Heart right ventricle (tissue), 16 donors: ENCODE results near the gene ATP13A3. TPM values are rescaled to one million over a fixed set of nuclear protein-coding genes. Genes with fewer than 3 reads are reported as not detected.
"Not testable (repeated sequence)": the region's sequence is repeated elsewhere in the genome, so short reads cannot be mapped to it uniquely, and the experiment has no call there.

ENCODE experiments used
- ATAC-seq, 8 donors: fragments of 200-7000 bp; cut with Tn5 transposase; one replicate each; pipeline ENCODE4 v1.9.1; 2020; ENCODE audit warnings: mild to moderate bottlenecking in 8 of 8, moderate library complexity in 8 of 8, moderate number of reproducible peaks in 1 of 8
- DNase-seq, 2 donors: peaks; one replicate each; pipeline ENCODE4 v3.0.0-alpha.2; 2020
- H3K27ac ChIP-seq, 10 donors: fragments of 200-600 bp; sonication (generic) in 2 of 10; one replicate each; pipeline versions ENCODE4 v1.5.0 to v1.8.0; 2020 to 2022; ENCODE audit warnings: mild to moderate bottlenecking in 3 of 10
- H3K27me3 ChIP-seq, 7 donors: fragments of 200-600 bp; one replicate each; pipeline ENCODE4 v1.8.0; 2021 to 2022; ENCODE audit warnings: mild to moderate bottlenecking in 2 of 7
- H3K36me3 ChIP-seq, 9 donors: fragments of 200-600 bp; sonication (generic) in 1 of 9; one replicate each; pipeline versions ENCODE4 v1.5.0 to v1.8.0; 2020 to 2022; ENCODE audit warnings: mild to moderate bottlenecking in 2 of 9
- H3K4me1 ChIP-seq, 9 donors: fragments of 200-600 bp; sonication (generic) in 1 of 9; one replicate each; pipeline versions ENCODE4 v1.5.0 to v1.8.0; 2020 to 2022; ENCODE audit warnings: mild to moderate bottlenecking in 4 of 9
- H3K4me3 ChIP-seq, 10 donors: fragments of 200-600 bp; sonication (generic) in 2 of 10; one replicate each; pipeline versions ENCODE4 v1.5.0 to v1.8.0; 2020 to 2022; ENCODE audit warnings: mild to moderate bottlenecking in 7 of 10, moderate library complexity in 2 of 10
- H3K9me3 ChIP-seq, 11 donors: fragments of 200-600 bp in 10 of 11; sonication (generic) in 2 of 11; one replicate each; pipeline versions ENCODE4 v1.5.0 to v1.8.0; 2013 to 2022; ENCODE audit warnings: mild to moderate bottlenecking in 2 of 11, control low read depth in 1 of 11, moderate library complexity in 1 of 11
- WGBS, 2 donors: extraction: QIAGEN DNeasy Blood & Tissue Kit; methylation state at CpG; one replicate each; pipeline ENCODE4 v1.1.7; 2013; ENCODE audit warnings: inconsistent platforms in 1 of 2; 5-methylcytosine and 5-hydroxymethylcytosine counted together
- intact Hi-C, 10 donors: fragments of 100-400 bp; cut with DNase I; formaldehyde crosslinking; loops; one replicate each; pipeline versions ENCODE4 v1.11.1 to v1.14.2; 2022
- long read RNA-seq, 3 donors: library from polyadenylated mRNA; unstranded; transcript quantifications; one replicate each; pipeline ENCODE4 v2.0.0, GENCODE V29; 2020 to 2021
- polyA plus RNA-seq, 2 donors: library from polyadenylated mRNA; stranded (reverse); fragments of 200-250 nt; gene quantifications; one replicate each; pipeline ENCODE4 v1.2.3, GENCODE V29; 2013
- total RNA-seq, 10 donors: library from RNA; stranded (reverse); fragmentation: NEBNext Ultra II Directional in 3 of 10; extraction: Animal tissue kit (Norgen Biotek cat#: 25700) in 3 of 10; gene quantifications; one replicate each; pipeline versions ENCODE4 v1.2.1 to v1.2.4, GENCODE V29; 2021 to 2023
- TF ChIP-seq, protein P1 (sequence below), 9 donors: fragments of 200-600 bp; sonication (generic) in 2 of 9; IDR thresholded peaks; one replicate each; pipeline versions ENCODE4 v1.5.0 to v1.8.0; 2021 to 2022; ENCODE audit warnings: antibody characterized with exemption in 9 of 9, mild to moderate bottlenecking in 5 of 9, moderate library complexity in 1 of 9
- donor health status: Arrhythmogenic right ventricular cardiomyopathy.
- donor health status: ischemic (EF 13 %, LVEDD 7.1; RV severe dilation, severe dysfunction).
- donor health status: healthy with polysubstance abuse.
- donor health status: DM: no; HTN: yes; CAD: no.
- donor health status: DM: no; HTN: no; CAD: no.
- donor health status: ischemic (EF 25% LVEDD 6.9; RV normal size, moderate dysfunction).
- donor health status: ischemic (EF 25% LVEDD 5.7; RV mildly dilated, moderate dysfunction).
- donor health status: healthy.
- donor health status: DM: yes; HTN: yes; CAD: no.
- donor health status: Ischemic cardiomyopathy.
- donor health status: ischemic (EF 35%, LVEDD 5.7; RV mildly dilated, moderate dysfunction).
- donor health status: nonischemic (EF 11% LVEDD 7.7; RV severe dilation, severe dysfunction).
- donor health status: DM: yes; HTN: yes; CAD: no.
- donor health status: PGD.
- donor health status: ischemic (EF 29% LVEDD 5.4; RV normal size, mild dysfunction).
- donor health status: nonischemic (EF 23%, LVEDD 6.1; RV moderate dilation, normal function).

ATP13A3 gene
- total RNA-seq: 100 to 1,000 TPM in 5 of 10 donors, 10 to 100 TPM in 5; 60.3 to 195 (median 109) TPM
- polyA plus RNA-seq: 10 to 100 TPM; 31.0 to 45.9 TPM
- long read RNA-seq, donor 1, partial matches to known transcripts: 4 of 16 reads
- long read RNA-seq, donor 1, other reads (novel, unspliced or antisense): 12 of 16 reads
- long read RNA-seq, donor 2, full-length matches to known transcripts: 1 of 28 reads
- long read RNA-seq, donor 2, partial matches to known transcripts: 8 of 28 reads
- long read RNA-seq, donor 2, other reads (novel, unspliced or antisense): 19 of 28 reads
- long read RNA-seq, donor 3, partial matches to known transcripts: 8 of 15 reads
- long read RNA-seq, donor 3, other reads (novel, unspliced or antisense): 7 of 15 reads

DNA sequence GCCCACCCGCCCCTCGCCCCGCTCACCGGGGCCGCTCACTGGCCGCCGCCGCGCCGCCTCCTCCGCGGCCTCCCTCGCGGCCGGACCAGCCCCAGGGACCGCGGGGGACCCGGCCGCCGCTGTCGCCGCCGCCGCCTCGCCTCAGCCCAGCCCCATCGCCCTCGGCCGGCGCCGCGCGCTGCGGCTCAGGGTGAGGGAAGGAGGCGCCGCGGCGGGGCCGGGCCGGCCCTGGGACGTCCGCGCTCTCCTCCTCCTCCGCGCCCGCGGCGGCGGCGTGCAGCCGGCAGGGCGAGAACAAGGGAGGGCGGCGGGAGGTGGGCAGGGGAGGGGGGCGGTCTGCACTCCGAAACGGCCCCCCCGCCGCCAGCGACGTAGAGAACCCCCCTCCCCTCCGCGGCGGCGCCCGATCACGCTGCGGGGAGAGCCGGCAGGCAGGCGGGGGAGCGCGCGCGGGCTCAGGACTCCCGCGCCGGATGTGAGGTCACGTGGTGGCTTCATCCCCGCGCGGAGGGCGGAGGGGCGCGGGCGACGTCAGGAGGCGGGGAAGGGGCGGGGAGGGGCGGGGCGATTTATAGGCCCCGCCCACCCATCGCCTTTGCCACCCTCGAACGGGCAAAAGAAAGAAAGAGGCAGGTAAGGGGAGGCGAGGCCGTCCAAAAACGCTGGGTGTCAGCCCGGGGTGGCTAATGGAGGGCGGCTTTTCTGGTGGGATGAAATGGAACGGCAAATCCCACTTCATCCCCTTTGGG, at the start of gene ATP13A3:
Gene ATP13A3 (minus strand): TSS at position 463 of the 749 bp plus-strand sequence. CDS start 24,812 bp downstream, outside the sequence.
- H3K4me1 ChIP-seq: peaks cover 0 to 74% (median 37%) of the 10 kb centered on the region in 9 donors
- TF ChIP-seq, protein P1, sequence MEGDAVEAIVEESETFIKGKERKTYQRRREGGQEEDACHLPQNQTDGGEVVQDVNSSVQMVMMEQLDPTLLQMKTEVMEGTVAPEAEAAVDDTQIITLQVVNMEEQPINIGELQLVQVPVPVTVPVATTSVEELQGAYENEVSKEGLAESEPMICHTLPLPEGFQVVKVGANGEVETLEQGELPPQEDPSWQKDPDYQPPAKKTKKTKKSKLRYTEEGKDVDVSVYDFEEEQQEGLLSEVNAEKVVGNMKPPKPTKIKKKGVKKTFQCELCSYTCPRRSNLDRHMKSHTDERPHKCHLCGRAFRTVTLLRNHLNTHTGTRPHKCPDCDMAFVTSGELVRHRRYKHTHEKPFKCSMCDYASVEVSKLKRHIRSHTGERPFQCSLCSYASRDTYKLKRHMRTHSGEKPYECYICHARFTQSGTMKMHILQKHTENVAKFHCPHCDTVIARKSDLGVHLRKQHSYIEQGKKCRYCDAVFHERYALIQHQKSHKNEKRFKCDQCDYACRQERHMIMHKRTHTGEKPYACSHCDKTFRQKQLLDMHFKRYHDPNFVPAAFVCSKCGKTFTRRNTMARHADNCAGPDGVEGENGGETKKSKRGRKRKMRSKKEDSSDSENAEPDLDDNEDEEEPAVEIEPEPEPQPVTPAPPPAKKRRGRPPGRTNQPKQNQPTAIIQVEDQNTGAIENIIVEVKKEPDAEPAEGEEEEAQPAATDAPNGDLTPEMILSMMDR (IDR thresholded peaks at IDR 0.05): no peak
- H3K4me3 ChIP-seq: peak within 1 kb of the TSS; percentile 54 to 87 (median 77)
- ATAC-seq (peak; percentile 91 to 97 (median 96)), DNase-seq (peak; percentile 89)
- peaks cover 0 to 31% (median 0%) of the 10 kb centered on the region in 9 donors for H3K36me3 ChIP-seq
- H3K9me3 ChIP-seq: no peaks in the 10 kb centered on the region
- intact Hi-C loops: loop anchor here in 8 of 10 donors (2.0 to 10.0 kb wide), 5 partner anchors 86 to 96 kb away; no protein-coding TSS in a partner anchor
- WGBS, 2 donors: 0 to 1% methylated on average over 48 to 92 of the region's 99 CpGs
- H3K27me3 ChIP-seq: no peaks in the 10 kb centered on the region
- H3K27ac ChIP-seq: peak within 1 kb of the TSS; percentile 71 to 96 (median 91)

DNA sequence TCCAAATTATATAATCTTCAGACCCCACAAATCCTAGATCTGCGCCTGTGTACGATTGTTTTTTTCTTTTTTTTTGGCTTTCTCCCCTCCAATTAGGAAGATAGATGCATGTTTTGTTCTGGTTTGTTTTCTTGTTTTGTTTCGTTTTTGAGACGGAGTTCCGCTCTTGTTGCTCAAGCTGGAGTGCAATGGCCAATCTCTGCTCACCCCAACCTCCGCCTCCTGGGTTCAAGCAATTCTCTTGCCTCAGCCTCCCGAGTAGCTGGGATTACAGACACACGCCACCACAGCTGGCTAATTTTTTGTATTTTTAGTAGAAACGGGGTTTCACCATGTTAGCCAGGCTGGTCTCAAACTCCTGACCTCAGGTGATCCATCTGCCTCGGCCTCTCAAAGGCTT, 48.4 kb upstream of the ATP13A3 start:
- DNase-seq, H3K36me3 ChIP-seq, ATAC-seq, H3K27ac ChIP-seq, H3K27me3 ChIP-seq, intact Hi-C loops, H3K4me3 ChIP-seq: not testable (repeated sequence)
- Histone ChIP-seq H3K4me1 (peaks cover 0 to 14% (median 10%) of the 10 kb centered on the region in 9 donors), H3K9me3 (peaks cover 0 to 17% (median 11%) of the 10 kb centered on the region in 11 donors)
- 81 to 95% methylated on average over 10 of the region's 10 CpGs for WGBS, 2 donors

DNA sequence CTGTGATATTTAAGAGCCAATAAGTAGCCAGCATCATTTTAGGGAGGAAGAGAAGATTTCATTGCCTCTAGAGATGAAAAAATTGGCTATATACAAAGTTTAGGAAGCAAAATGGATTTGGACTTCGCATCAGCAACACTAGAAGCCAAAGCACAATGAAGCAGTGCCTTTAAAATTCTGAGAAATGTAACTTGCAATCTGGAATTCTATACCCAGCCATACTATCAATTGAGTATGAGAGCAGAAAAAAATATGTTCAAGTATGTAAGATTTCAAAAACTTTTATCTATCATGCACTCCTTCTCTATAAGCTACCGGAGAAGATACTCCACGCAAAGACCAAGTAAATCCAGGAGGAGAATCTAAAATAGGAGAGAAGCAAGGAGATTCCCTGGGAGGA, 47.4 kb upstream of the ATP13A3 start:
- no peak for DNase-seq

DNA sequence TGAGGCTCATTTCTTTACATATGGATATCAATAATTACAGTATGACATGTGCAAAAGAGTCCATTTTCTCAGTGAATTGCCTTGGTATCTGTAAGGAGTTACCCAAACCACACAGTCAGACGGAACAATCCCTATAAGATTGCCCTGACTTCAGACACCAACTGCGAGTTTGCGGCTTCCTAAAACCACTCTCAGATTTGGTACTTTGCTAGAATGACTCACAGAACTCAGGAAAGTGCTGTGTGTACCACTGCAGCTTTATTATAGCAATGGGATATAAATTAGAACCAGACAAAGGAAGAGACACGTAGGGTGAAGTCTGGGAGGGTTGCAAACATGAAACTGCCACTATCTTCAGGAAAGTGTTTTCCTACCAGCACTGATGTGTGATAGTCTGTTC, 45.8 kb upstream of the ATP13A3 start:
- intact Hi-C loops: no loop called here
- 65 to 75% methylated on average over 4 of the region's 4 CpGs for WGBS, 2 donors
- ATAC-seq: no peak
- no peak for DNase-seq
- TF ChIP-seq, protein P1 (IDR thresholded peaks at IDR 0.05): no peak
- Histone ChIP-seq H3K4me1 (peaks cover 0 to 9% (median 7%) of the 10 kb centered on the region in 9 donors), H3K27me3 (no peaks in the 10 kb centered on the region), H3K4me3 (no peak overlapping the region), H3K36me3 (no peaks in the 10 kb centered on the region), H3K27ac (no peak overlapping the region), H3K9me3 (peaks cover 0 to 17% (median 11%) of the 10 kb centered on the region in 11 donors)

More for the DNA sequence above, 47.4 kb upstream of the ATP13A3 start:
- H3K36me3 ChIP-seq: no peaks in the 10 kb centered on the region
- peaks cover 0 to 14% (median 10%) of the 10 kb centered on the region in 9 donors for H3K4me1 ChIP-seq
- no peak overlapping the region for H3K4me3 ChIP-seq
- intact Hi-C loops: no loop called here
- TF ChIP-seq, protein P1 (IDR thresholded peaks at IDR 0.05): no peak
- 93 to 95% methylated on average over 3 of the region's 3 CpGs for WGBS, 2 donors
- H3K27me3 ChIP-seq: no peaks in the 10 kb centered on the region
- H3K27ac ChIP-seq: no peak overlapping the region
- H3K9me3 ChIP-seq: peaks cover 0 to 17% (median 11%) of the 10 kb centered on the region in 11 donors
- no peak for ATAC-seq
